WTC11 (cell line): ENCODE data around the gene WDR62.

Source experiments
- ATF3 ChIP-seq: sonication (generic); formaldehyde crosslinking; conservative IDR thresholded peaks from 2 replicates; pipeline ENCODE4 v1.8.1; 2022; ENCODE audit warnings: mild to moderate bottlenecking, missing genetic modification reagents
- ATF6 ChIP-seq: sonication (generic); formaldehyde crosslinking; IDR thresholded peaks from 2 replicates; pipeline ENCODE4 v1.8.1; 2023; ENCODE audit warnings: mild to moderate bottlenecking, missing genetic modification reagents
- CTCF ChIP-seq: fragments of 200-600 bp; IDR thresholded peaks from 2 replicates; pipeline ENCODE4 v1.8.0; 2022; ENCODE audit warnings: antibody characterized with exemption
- E2F5 ChIP-seq: sonication (generic); formaldehyde crosslinking; IDR thresholded peaks from 2 replicates; pipeline ENCODE4 v1.8.1; 2022; ENCODE audit warnings: mild to moderate bottlenecking, moderate library complexity, missing genetic modification reagents
- HMGA2 ChIP-seq: fragments of 250-450 bp; sonication (Bioruptor Pico); IDR thresholded peaks from 2 replicates; pipeline ENCODE4 v1.4.0; 2021; ENCODE audit warnings: mild to moderate bottlenecking, moderate library complexity
- JUN ChIP-seq: sonication (generic); formaldehyde crosslinking; IDR thresholded peaks from 2 replicates; pipeline ENCODE4 v1.8.0; 2023; ENCODE audit warnings: mild to moderate bottlenecking, missing genetic modification reagents
- MAX ChIP-seq: sonication (generic); formaldehyde crosslinking; IDR thresholded peaks from 2 replicates; pipeline ENCODE4 v1.8.0; 2022; ENCODE audit warnings: mild to moderate bottlenecking, missing genetic modification reagents
- PRDM15 ChIP-seq: sonication (generic); formaldehyde crosslinking; IDR thresholded peaks from 2 replicates; pipeline ENCODE4 v1.8.0; 2022; ENCODE audit warnings: missing genetic modification reagents
- USF2 ChIP-seq: sonication (generic); formaldehyde crosslinking; IDR thresholded peaks from 2 replicates; pipeline ENCODE4 v1.8.1; 2023; ENCODE audit warnings: mild to moderate bottlenecking, missing genetic modification reagents, moderate library complexity
- ZNF416 ChIP-seq: fragments of 250-450 bp; sonication (Bioruptor Pico); IDR thresholded peaks from 2 replicates; pipeline ENCODE4 v1.9.0; 2021; ENCODE audit warnings: mild to moderate bottlenecking, inconsistent platforms
- ZNF423 ChIP-seq: fragments of 250-450 bp; sonication (Bioruptor Pico); IDR thresholded peaks from 2 replicates; pipeline ENCODE4 v2.1.2; 2022; ENCODE audit warnings: mild to moderate bottlenecking, moderate library complexity

- TF ChIP-seq CTCF (no peak), ATF6 (CRISPR knock-in tag) (no peak), USF2 (CRISPR knock-in tag) (no peak), MAX (CRISPR knock-in tag) (no peak), ZNF423 (CRISPR knock-in tag) (no peak), PRDM15 (CRISPR knock-in tag) (no peak), HMGA2 (CRISPR knock-in tag) (no peak), ATF3 (CRISPR knock-in tag) (no peak), ZNF416 (CRISPR knock-in tag) (no peak), JUN (CRISPR knock-in tag) (no peak), E2F5 (CRISPR knock-in tag) (no peak)
Observed at GRCh38 chr19:36097036-36097435, 42.3 kb downstream of the WDR62 start.
